GM12801 (cell line): ENCODE data around the gene HSH2D.

ENCODE experiments used
- TF ChIP-seq, protein P1 (sequence below): IDR thresholded peaks from one replicate; pipeline ENCODE4 v1.5.1; 2011; ENCODE audit warnings: control low read depth; ENCODE audit not compliant: insufficient read length; ENCODE audit errors: extremely low read depth

Gene HSH2D

DNA sequence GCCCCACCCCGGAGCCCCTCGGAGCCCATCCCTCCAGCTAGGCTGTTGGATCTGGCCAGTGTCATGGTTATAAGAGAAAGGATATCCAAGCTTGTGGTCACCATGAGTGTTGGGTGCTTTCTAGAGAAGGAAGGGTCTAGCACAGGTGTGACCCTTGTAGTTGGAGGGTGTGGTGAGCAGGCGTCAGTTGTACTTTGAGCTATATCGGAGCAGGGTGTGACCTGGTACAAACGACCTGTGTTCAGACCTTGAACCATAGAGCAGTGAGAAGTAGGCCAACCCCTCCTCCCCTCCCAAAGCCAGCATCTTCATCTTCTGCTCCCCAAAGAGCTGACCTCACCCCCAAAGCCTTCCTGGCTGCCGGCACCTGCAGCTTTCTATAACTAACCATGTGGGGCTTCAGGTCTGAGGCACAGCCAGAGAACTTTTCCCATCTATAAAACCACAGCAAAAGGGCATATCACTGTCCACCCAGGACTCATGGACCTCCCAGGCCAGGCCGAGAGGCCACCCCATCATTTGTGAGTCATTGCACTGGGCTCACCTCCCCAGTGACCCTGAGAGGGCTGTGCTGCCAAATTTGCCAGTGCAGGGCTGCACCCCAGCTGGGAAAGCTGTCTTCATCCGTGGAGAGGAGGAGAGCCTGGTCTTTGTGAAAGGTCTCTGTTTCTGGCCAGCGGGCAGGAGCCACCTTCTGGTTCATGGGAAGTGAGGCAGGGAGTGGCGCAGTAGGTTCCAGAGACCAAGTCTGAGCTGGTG is 17.6 kb upstream of the HSH2D start:
- TF ChIP-seq, protein P1, sequence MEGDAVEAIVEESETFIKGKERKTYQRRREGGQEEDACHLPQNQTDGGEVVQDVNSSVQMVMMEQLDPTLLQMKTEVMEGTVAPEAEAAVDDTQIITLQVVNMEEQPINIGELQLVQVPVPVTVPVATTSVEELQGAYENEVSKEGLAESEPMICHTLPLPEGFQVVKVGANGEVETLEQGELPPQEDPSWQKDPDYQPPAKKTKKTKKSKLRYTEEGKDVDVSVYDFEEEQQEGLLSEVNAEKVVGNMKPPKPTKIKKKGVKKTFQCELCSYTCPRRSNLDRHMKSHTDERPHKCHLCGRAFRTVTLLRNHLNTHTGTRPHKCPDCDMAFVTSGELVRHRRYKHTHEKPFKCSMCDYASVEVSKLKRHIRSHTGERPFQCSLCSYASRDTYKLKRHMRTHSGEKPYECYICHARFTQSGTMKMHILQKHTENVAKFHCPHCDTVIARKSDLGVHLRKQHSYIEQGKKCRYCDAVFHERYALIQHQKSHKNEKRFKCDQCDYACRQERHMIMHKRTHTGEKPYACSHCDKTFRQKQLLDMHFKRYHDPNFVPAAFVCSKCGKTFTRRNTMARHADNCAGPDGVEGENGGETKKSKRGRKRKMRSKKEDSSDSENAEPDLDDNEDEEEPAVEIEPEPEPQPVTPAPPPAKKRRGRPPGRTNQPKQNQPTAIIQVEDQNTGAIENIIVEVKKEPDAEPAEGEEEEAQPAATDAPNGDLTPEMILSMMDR: no peak

DNA sequence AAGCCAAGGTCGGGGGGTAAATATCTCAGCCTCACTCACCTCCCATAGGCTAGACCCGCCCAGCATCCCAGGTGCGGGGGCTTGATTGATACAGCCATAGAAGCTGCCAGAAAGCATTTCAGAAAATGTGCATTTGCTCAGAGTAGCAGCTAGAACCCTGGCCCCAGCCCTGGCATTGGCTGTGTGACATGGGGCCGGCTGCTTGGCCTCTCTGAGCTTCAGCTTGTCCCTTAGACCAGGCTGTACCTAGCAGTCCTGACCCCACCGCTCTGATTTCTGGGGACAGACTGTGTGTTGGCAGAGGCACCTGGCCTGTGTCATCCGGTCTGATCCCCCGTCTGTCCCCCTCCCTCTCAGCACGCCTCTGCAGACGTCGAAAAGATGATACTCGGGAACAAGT is 16.4 kb upstream of the HSH2D start:
- TF ChIP-seq, protein P1: no peak

DNA sequence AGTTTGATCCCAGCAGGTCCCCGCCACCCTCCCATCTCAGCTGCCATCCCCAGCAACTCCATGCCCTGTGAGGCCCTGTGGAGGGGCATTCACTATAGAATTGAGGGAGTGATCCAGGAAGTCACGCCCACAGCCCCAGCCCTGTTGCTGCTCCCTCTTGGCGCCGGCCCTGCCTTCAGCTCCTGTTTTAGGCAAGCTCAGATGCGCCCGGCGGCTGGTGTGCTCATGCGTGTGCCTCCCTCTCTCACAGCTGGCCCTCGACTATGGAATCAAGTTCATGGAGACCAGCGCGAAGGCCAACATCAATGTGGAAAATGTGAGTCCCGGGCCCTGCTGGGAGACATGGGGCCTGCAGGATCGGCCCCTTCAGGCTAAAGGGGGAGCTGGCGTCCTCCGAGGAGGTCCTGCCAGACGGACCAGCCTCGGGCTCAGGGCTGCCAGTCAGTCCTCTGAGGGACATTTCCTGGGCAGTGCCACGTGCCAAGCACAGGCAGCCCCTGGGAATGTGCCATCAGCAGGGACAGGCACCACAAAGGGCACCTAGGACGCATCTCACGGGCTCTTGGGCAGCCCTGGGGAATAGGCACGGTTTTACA is 15.6 kb upstream of the HSH2D start:
- TF ChIP-seq, protein P1: no peak

DNA sequence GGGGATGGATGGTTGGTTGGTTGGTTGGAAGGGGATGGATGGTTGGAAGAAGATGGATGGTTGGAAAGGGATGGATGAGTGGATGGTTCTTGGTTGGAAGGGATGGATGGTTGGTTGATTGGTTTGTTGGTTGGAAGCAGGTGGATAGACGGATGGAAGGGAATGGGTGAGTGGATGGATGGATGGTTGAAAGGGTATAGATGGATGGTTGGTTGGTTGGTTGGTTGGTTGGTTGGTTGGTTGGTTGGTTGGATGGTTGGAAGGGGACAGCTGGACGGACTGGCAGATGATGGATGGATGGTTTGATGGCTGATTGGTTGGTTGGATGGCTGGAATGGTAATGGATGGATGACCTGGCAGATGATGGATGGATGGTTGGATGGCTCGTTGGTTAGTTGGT is 11.8 kb upstream of the HSH2D start:
- TF ChIP-seq, protein P1: no peak

DNA sequence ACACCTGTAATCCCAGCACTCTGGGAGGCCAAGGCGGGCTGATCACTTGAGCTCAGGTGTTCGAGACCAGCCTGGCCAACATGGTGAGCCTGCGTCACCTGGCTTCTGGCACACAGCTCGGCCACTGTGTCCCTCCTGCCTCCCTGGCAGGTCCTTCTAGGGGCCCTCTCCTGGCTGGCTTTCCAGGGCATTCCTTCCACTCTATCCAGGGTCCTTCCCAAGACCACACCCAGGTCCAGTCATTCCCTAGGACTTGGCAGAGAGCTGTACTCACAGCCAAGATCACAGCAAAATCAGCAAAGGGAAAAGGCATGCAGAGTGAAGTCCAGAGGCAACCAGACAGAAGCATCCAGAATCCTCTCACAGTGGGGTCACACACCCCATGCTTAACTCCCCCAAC is 9.7 kb upstream of the HSH2D start:
- TF ChIP-seq, protein P1: no peak

DNA sequence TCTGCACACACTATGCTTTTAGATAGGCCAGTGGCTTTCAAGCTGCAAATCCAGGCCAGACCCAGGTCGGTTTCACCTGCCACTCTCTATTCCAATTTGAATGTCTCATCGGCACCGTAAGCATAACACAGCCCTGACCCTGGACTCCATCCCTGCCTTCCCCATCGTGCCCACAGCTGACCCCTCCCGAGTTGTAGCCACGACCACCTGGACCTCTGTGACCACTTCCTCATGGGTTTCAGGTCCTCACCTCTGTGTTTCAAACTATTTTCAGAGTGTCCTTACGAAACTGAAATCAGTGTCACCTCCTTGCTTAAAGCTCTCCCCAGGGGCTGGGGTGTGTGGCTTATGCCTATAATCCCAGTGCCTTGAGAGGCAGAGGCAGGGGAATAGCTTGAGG is 9.0 kb upstream of the HSH2D start:
- TF ChIP-seq, protein P1: no peak

DNA sequence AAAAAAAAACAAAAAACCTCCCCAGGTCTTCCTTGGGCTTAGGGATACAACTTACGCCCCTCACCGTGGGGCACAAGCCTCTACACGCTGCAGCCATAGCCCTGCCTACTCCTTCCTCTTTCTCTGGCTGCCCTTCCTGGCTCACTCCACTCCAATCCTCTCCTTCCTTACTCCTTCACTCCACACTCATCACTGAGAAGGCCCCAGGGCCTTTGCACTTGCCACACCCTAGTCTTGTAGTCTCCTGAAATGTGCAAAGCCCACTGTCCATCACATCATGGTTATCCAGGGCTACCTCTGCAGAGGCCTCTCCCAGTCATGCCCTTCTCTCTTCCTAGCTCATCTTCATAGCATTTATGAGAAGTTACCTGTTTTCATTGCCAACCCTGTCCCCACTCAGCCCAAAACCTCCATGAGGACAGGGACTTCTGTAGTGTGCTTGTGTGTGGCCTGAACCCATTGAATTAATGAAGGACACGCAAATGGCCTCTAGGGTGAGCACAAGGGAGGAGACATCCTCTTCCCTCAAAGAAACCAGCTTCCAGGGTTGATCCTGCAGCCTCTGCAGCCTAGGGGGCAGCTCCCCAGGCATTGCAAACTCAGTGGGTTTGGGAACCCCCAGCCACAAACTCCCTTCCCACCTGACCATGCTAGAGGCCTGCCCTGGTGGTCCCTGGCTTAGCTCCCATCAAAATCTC is 7.9 kb upstream of the HSH2D start:
- TF ChIP-seq, protein P1: no peak
